ENCODE results near the gene ZNF883.

GRCh38 chr9:112969730-112970129 lies 42.3 kb downstream of the ZNF883 start:
- TF ChIP-seq ATF3 (IDR thresholded peaks at IDR 0.05) (no peak), EGR1 (IDR thresholded peaks at IDR 0.05; ENCODE audit: low read depth in 2 of 2) (no peak), REST (IDR thresholded peaks at IDR 0.05) (no peak), TAF1 (conservative IDR thresholded peaks at IDR 0.05) (no peak), YY1 (IDR thresholded peaks at IDR 0.05) (no peak), JUND (IDR thresholded peaks at IDR 0.05) (no peak), FOXA1 (IDR thresholded peaks at IDR 0.05) (no peak), SP1 (IDR thresholded peaks at IDR 0.05) (no peak), RAD21 (IDR thresholded peaks at IDR 0.05) (no peak), NR2F2 (IDR thresholded peaks at IDR 0.05) (no peak)
- TF ChIP-seq, protein P1, sequence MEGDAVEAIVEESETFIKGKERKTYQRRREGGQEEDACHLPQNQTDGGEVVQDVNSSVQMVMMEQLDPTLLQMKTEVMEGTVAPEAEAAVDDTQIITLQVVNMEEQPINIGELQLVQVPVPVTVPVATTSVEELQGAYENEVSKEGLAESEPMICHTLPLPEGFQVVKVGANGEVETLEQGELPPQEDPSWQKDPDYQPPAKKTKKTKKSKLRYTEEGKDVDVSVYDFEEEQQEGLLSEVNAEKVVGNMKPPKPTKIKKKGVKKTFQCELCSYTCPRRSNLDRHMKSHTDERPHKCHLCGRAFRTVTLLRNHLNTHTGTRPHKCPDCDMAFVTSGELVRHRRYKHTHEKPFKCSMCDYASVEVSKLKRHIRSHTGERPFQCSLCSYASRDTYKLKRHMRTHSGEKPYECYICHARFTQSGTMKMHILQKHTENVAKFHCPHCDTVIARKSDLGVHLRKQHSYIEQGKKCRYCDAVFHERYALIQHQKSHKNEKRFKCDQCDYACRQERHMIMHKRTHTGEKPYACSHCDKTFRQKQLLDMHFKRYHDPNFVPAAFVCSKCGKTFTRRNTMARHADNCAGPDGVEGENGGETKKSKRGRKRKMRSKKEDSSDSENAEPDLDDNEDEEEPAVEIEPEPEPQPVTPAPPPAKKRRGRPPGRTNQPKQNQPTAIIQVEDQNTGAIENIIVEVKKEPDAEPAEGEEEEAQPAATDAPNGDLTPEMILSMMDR (IDR thresholded peaks at IDR 0.05; ENCODE audit: low read depth, low read length, missing input control): no peak
- TF ChIP-seq, protein P2, sequence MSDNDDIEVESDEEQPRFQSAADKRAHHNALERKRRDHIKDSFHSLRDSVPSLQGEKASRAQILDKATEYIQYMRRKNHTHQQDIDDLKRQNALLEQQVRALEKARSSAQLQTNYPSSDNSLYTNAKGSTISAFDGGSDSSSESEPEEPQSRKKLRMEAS (IDR thresholded peaks at IDR 0.05): no peak
- TF ChIP-seq, protein P3, sequence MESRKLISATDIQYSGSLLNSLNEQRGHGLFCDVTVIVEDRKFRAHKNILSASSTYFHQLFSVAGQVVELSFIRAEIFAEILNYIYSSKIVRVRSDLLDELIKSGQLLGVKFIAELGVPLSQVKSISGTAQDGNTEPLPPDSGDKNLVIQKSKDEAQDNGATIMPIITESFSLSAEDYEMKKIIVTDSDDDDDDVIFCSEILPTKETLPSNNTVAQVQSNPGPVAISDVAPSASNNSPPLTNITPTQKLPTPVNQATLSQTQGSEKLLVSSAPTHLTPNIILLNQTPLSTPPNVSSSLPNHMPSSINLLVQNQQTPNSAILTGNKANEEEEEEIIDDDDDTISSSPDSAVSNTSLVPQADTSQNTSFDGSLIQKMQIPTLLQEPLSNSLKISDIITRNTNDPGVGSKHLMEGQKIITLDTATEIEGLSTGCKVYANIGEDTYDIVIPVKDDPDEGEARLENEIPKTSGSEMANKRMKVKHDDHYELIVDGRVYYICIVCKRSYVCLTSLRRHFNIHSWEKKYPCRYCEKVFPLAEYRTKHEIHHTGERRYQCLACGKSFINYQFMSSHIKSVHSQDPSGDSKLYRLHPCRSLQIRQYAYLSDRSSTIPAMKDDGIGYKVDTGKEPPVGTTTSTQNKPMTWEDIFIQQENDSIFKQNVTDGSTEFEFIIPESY (IDR thresholded peaks at IDR 0.05): no peak
